Skeletal muscle tissue (tissue), 5 donors: ENCODE results near the gene TXK. TPM values are rescaled to one million over a fixed set of nuclear protein-coding genes. Genes with fewer than 3 reads are reported as not detected.

Experiments used
- H3K27ac ChIP-seq: one replicate; pipeline ENCODE4 v1.7.0; 2013; ENCODE audit warnings: mild to moderate bottlenecking, low read depth, low read length, inconsistent platforms
- H3K27me3 ChIP-seq, 3 donors: one replicate each; pipeline ENCODE4 v1.7.0; 2013; ENCODE audit warnings: low read length in 3 of 3; ENCODE audit not compliant: control insufficient read depth in 3 of 3, insufficient read depth in 3 of 3
- H3K36me3 ChIP-seq, 3 donors: one replicate each; pipeline ENCODE4 v1.7.0; 2013; ENCODE audit warnings: low read length in 3 of 3; ENCODE audit not compliant: control insufficient read depth in 3 of 3, insufficient read depth in 3 of 3
- H3K4me1 ChIP-seq, 3 donors: one replicate each; pipeline ENCODE4 v1.7.0; 2013; ENCODE audit warnings: low read length in 3 of 3, mild to moderate bottlenecking in 3 of 3; ENCODE audit not compliant: control insufficient read depth in 3 of 3, insufficient read depth in 3 of 3
- H3K4me3 ChIP-seq, 3 donors: one replicate each; pipeline ENCODE4 v1.7.0; 2013; ENCODE audit warnings: low read length in 3 of 3
- H3K9ac ChIP-seq, 3 donors: one replicate each; pipeline ENCODE4 v1.7.0; 2013; ENCODE audit warnings: low read length in 3 of 3, mild to moderate bottlenecking in 3 of 3, moderate library complexity in 2 of 3, low read depth in 1 of 3
- H3K9me3 ChIP-seq, 3 donors: one replicate each; pipeline ENCODE4 v1.7.0; 2013; ENCODE audit warnings: low read length in 3 of 3; ENCODE audit not compliant: control insufficient read depth in 3 of 3
- small RNA-seq: library from RNA; depleted of rRNA; stranded (forward); fragments of <200 nt; gene quantifications from one replicate; pipeline ENCODE3, GENCODE V24; 2014
- total RNA-seq: library from RNA; depleted of rRNA; stranded (reverse); fragments of >200 nt; gene quantifications from one replicate; pipeline ENCODE4 v1.2.3, GENCODE V29; 2014
- donor health status: Osteomylitis.

Gene TXK
- total RNA-seq, 1 donor from 2014 or later: 0.52 TPM

DNA sequence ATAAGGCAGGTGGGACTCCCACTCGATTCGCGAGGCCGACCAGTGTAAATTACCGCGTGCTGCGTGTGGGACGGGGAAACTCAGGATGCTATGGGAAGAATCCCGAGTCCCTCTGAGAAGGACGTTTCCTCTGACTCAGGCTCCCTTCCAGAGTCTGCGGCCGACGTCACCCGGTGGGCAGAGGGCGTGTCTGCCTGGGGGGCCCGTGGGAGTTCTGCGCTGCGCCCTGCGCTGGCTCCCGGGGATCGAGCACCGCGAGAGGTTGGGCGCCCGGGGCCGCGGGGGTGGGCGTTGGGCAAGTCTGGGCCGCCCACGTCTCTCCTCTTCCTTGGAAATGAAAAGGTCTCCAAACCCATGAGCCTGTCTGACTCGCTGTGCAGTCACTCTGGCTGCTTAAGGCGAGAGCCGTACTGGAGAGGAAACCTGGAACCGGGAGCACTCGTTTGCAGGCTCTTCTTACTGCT is 116.9 kb downstream of the TXK start:
- no peaks in the 10 kb centered on the region for H3K9me3 ChIP-seq
- H3K4me1 ChIP-seq: peaks cover 15 to 19% (median 16%) of the 10 kb centered on the region in 3 donors
- peak overlapping the region; percentile 84 to 87 (median 84) for H3K9ac ChIP-seq
- H3K27me3 ChIP-seq: no peaks in the 10 kb centered on the region
- no peaks in the 10 kb centered on the region for H3K36me3 ChIP-seq
- peak overlapping the region; percentile 85 to 89 (median 85) for H3K4me3 ChIP-seq
- H3K27ac ChIP-seq: peak overlapping the region; percentile 67

Small RNA genes lying within 50 kb of the gene (small RNA-seq; reads per million reads assigned to genes)
- gene RF00019: not detected
- gene RF00026: not detected
- gene RNU6-838P: not detected

Other genes starting within 250 kb of the TXK start
- gene NFXL1, start 219.7 kb downstream of the TXK start, total RNA-seq: 7.8 TPM
- under 0.01 TPM for gene CNGA1, start 117.6 kb downstream of the TXK start, total RNA-seq
- gene NIPAL1, start 117.5 kb downstream of the TXK start, total RNA-seq: 1.0 TPM
- 0.52 TPM for gene TEC, start 135.6 kb upstream of the TXK start, total RNA-seq
- gene SLAIN2, start 207.3 kb upstream of the TXK start, total RNA-seq: 53.8 TPM